A673 (cell line): Measurements from ENCODE around the gene CLHC1.

ENCODE experiments used
- EZH2 ChIP-seq: fragments of 200-600 bp; sonication (generic); IDR thresholded peaks from 2 replicates; pipeline ENCODE4 v1.6.1; 2017; ENCODE audit warnings: borderline replicate concordance, low read depth, mild to moderate bottlenecking, mixed read lengths, antibody characterized with exemption, low read length; ENCODE audit not compliant: poor library complexity, severe bottlenecking
- TF ChIP-seq, protein P1 (sequence below): fragments of 300-800, 200-600 bp; sonication (generic); conservative IDR thresholded peaks from 2 replicates; pipeline ENCODE4 v1.5.1; 2017; ENCODE audit warnings: low read depth, mild to moderate bottlenecking, antibody characterized with exemption, low read length, moderate library complexity, mixed read lengths

DNA sequence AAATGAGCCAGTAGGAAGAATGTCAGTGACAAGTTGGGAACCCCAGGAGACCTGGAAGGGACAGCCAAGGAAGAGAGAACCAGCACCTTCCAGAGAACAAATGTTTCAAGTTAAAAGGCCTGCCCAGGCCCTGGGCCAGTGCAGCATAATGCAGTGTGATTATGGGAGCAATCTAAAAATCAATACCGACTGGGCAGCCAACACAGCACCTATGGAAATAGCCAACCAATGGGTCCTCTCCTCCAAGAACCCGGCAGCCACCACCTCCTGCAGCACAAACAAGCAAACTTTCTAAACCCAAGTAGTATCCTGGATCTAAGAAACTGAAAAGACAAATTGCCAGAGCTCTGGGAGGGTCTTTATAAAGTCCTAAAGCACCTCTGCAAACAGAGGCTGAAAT is 71.7 kb downstream of the CLHC1 start:
- TF ChIP-seq, protein P1, sequence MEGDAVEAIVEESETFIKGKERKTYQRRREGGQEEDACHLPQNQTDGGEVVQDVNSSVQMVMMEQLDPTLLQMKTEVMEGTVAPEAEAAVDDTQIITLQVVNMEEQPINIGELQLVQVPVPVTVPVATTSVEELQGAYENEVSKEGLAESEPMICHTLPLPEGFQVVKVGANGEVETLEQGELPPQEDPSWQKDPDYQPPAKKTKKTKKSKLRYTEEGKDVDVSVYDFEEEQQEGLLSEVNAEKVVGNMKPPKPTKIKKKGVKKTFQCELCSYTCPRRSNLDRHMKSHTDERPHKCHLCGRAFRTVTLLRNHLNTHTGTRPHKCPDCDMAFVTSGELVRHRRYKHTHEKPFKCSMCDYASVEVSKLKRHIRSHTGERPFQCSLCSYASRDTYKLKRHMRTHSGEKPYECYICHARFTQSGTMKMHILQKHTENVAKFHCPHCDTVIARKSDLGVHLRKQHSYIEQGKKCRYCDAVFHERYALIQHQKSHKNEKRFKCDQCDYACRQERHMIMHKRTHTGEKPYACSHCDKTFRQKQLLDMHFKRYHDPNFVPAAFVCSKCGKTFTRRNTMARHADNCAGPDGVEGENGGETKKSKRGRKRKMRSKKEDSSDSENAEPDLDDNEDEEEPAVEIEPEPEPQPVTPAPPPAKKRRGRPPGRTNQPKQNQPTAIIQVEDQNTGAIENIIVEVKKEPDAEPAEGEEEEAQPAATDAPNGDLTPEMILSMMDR = no peak
- no peak for TF ChIP-seq EZH2
